GM18505 (cell line): ENCODE measurements around the gene NR3C2.

ENCODE experiments used
- ATAC-seq: cut with Tn5 transposase; IDR thresholded peaks from one replicate; pipeline ENCODE4 v1.9.1; 2021; ENCODE audit not compliant: unreplicated experiment
- POLR2A ChIP-seq: IDR thresholded peaks from 4 replicates; pipeline ENCODE4 v1.6.1; 2011; ENCODE audit warnings: borderline replicate concordance; ENCODE audit not compliant: insufficient read depth, insufficient read length; ENCODE audit errors: extremely low read depth

Gene NR3C2

DNA sequence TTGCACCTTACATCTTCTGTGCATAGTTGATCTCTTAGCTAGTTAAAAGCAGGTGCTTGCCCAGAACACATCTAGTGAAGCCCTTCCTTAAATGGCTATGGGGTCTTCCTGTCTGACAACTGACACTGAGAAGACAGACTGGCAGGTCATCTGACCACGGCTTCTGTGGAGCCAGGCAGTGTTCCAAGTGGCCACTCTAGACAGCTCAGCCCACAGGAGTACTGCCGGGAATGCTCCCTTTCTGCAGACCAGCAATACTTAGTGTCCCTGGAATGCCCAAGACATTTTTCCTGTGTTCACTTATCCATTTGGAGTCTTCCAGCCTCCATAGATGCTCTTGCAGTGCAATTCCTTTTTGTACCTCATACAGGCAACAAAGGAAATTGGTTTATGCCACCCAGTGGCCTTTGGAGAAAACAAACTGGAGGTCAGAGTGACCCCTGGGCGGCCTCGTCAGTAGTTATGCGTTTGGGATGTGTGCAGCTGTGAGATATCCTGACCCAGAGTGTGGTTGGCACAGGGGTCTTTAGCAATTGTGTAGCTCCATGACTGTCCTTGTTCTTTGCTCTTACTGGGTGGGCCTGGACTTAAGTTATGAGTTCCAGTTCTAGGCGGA lies 374.8 kb downstream of the NR3C2 start:
- no peak for TF ChIP-seq POLR2A
- ATAC-seq = no peak

DNA sequence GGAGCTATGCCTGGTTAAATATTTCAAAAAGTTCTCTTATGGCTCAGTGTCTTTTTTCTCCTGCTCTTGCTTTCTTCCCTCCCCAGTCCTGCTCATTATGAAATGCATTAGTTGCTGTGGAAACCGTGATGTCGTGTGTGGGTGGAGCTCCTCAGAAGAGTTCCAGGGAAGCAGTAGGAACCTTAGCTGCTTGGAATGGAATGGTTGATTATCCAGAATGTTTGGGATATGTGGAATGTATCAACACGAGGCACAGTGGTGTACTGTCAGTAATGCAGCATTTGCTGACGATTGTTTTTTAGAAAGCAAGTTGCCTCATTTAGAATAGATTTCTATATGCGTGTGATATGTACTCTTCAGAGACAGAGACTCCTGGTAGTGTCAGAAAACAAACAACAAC lies 377.1 kb downstream of the NR3C2 start:
- TF ChIP-seq POLR2A = no peak
- no peak for ATAC-seq

DNA sequence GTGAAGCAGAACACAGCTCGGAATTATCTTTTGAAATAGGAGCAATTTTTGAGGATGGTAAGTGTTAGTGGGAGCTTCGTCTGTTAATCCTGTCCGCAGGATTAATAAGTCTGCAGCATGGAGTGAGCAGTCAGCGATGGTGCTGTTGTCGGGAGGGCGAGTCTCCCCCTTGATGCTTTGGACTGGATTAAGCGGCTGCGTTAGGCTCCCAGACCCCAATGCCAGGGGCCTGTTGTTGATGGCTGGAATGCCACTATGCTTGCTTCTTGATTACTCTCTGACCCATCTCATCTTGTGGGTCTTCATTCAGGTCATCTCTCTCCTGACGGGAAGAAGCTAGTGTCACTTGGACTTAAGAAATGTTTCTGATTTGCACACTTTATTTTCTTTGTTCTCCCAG lies 377.8 kb downstream of the NR3C2 start:
- no peak for ATAC-seq
- no peak for TF ChIP-seq POLR2A

DNA sequence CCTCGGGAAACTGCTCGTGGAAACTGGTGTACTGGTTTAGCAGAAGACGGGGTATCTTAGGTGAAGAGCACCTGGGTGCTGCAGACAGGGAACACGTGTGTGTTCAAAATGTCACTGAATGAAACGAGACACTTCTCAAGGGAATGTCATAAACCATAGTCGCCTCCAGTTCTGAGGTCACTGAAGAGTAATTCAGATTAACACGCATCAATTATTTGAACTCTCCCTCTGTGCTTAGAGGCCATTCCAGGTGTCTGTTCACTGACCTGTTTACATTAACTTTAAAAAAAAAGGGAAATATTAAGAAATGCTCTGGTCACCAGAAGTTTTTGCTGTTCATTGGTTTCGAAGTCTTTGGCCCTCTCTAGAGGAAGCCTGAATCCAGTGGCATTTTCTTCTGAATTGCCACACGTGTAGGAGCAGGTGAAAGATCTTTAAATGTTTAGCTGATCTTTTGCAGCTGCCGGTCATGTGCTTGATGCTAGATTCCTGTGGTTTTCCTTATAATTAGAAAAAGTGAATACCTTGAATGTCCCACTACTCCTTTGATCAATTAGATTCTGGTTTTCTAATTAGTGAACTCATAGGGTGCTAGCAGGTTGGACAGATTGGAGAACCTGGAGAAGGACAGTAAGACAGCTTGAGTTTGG lies 379.8 kb downstream of the NR3C2 start:
- TF ChIP-seq POLR2A = no peak
- no peak for ATAC-seq

DNA sequence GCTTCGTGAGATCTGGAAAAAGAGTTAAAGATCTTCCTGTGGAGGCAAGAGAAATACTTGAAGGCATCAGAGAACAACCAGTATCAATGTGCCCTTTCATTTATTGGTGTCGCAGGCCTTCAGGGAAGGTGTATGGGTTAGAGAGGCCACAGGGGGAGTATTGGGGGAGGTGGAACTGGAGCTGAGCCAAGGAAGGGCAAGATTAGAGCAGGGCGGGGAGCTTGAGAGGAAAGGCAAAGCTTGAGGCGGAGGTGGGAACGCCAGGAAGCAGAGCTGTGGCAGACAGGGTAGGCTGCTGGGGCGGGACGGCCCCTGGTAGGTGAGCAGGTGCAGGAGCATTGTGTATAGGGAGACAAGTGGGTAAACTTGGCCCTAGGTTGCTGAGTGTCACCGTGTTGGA lies 380.4 kb downstream of the NR3C2 start:
- no peak for TF ChIP-seq POLR2A
- no peak for ATAC-seq

DNA sequence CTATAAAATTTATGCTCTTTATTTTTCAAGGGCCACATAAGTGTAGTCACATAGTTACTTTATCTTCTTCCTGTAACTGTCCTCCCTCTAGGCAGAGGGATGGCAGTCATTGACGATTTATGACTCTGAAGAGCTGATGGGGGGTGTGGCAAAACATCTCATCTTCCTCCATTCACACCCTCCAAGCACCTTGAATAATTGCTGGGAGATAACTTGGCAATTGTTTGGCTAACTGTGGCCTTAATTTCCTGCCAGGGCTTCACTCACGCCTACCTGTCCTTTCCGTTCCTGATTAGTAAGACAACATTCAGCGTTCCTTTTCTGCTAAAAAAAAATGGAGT lies 381.1 kb downstream of the NR3C2 start:
- no peak for TF ChIP-seq POLR2A
- no peak for ATAC-seq

DNA sequence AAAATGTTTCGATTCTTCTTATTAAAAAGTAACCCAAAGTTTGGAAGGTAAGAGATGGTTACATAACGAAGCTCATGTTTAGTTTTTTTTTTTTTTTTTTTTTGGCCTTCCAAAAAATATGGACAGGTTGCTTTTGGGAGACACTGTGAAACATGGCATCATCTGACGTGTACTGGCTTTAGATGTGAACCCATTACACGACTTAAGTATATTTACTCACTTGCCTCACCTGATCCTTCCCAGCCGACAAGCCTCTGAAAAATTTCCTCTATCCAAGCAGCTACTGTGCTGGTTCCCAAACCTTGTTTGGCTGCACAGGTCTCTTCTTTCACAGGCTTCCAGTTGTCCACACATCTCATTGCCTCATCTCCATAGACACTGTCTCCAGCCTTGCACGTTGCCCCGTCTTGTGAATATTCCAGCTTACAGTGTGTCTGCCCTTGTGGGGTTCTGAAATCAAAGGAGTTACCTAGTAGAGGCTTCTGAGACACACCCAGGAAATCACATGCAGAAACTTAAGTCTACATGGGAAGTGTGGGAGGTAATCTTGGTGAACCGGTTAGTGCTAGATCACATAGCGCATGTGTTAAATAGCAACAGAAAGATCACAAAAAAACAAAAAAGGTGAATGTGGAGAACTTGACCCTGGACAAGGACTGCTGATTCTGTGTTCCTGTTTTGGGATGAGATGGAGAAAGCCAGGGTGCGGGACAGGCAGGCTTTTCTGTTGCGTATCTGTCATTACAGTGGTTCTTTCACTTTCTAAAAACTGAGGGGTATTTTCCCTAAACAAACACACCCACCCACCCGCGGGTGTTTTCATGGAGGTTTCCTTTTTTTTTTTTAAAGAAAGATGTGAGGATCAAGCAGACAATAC lies 381.7 kb downstream of the NR3C2 start:
- no peak for TF ChIP-seq POLR2A
- no peak for ATAC-seq

DNA sequence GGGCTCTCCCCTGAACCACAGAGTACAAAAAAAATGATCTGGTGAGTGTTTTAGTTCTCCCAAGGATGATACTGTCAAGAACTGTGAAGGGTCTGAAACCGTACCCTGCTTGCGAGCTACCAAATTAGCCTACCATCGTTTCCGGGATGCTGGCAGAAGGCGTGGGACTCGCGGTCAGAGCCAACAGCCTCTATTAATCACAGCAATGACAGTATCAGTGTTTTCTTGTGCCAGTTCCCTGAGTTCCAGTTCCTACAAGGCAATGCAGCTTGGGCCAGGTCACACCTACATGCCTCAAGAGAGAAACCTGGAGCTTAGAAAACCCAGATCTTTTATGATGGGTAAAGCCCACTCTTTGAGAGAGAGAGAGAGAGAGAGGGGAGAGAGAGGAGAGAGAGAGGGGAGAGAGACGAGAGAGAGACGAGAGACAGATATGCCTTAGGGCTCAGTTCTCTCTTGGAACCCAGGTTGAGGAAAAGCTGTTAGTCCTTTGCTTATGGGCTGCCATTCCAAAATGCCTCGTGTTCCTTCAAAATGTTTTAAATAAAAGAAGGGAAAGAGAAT lies 382.5 kb downstream of the NR3C2 start:
- no peak for ATAC-seq
- TF ChIP-seq POLR2A = no peak

DNA sequence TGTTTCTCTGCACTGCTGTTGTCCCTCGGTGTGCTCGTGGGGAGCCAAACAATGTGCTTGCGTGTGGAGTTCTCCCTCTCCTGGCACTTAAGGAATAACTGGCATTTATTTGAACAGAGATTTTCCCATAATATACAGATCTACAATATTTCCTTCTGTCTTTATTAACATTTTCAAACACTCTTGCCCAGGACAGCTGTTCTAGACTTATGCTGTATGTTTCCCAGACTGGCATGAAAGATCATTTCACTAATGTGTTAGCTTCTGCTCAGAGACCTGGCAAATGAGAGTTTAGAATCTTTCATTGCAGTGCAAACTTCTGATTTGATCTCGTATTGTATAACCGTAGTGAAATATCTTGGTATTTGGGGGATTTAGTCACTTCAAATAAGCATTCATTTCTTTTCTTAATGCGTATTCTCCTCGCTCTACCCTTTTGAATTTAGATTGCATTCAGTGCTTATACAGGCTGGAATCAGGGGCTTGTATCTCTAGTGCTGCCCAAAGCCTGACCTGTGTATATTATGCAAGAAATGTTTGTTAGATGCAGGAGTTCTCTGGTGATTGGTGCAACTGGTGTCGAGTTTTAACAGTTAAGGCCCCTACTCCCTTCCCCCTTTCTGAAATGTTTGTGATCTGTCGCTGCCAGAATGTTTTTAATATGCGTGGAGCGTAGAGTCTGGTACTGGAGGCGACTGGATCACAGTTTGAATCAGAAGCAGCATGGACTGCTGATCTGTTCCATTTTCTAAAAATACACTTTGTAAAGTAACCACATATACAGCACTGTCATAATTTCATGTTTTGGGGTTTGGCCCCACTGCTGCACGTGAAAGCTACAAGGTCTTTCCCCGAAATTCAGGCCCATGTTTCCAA lies 384.0 kb downstream of the NR3C2 start:
- no peak for TF ChIP-seq POLR2A
- ATAC-seq = no peak

DNA sequence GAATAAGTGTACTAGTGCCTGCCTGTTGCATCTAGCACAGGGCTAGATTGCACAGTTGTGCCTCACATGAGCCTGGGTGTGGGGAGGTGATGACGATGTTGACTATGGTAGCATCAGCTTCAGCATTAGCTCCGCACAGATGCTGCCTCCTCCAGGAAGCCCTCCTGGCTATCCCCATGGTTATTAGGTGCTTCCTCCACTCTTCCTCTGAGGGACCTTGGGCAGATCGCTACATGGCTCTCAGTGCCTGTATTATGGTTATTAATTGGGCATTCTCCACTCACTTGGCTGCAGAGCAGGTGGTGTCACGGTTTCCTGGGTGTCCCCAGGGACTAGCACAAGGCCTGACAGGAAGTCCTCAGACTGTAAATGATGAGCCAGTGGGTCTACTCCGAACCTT lies 384.7 kb downstream of the NR3C2 start:
- peak; percentile 38 for ATAC-seq
- TF ChIP-seq POLR2A = no peak

DNA sequence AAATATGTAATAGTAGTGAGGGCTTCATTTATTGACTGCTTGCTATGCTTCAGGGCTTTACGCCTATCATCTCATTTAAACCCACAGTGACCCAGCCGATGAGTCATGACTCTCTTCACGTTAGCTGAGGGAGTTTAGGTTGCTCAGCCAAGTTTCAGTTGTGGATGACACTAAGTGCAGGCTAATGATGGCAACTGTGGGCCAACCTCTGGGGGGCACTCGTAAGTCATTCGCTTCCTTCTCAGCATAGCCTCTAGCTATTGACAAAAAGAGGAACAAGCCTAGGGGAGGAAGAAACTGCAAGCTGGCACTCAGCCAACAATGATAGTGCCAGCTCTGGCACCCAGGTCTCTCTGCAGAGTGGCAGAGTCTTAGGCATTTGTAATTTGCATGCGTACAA lies 385.3 kb downstream of the NR3C2 start:
- TF ChIP-seq POLR2A = no peak
- ATAC-seq = peak; percentile 89

DNA sequence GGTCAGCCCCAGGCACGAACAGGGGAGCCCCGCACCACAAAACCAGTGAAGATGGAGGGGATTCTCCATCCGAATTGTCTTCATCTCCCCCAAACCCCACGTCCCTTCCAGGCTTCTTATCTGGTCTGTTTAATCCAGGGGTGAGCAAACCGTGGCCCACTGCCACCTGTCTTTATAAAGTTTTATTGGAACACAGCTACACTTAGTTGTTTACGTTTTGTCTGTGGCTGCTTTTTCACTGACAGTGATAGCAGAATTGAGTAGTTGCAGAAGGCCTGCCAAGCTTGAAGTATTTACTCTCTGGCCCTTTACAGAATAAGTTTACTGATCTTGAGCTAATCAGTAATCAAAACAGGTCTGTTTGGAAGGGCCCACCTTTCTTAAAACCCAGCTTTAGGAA lies 386.4 kb downstream of the NR3C2 start:
- no peak for TF ChIP-seq POLR2A
- ATAC-seq = no peak

DNA sequence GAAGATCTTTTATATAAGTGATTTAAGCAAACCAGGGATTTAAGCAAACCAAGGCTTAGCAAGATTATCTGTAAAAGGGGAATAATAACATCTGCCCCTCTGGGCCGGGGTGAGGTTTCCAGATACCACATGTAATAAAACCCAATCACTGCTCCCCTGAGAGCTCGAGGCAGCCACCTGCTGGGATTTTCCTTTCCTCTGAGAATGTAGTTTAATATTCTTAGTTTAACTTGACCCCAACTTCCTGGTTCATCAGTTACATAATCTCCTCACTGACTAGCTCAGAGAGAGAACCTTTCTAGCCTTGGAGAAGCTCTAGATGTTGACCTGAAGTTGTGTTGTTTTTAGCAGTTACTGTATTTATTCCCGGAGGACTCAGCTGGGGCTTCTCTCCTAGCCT lies 387.9 kb downstream of the NR3C2 start:
- ATAC-seq = no peak
- TF ChIP-seq POLR2A = no peak
